Anterior cingulate cortex (tissue), 58 donors: ENCODE data around the gene TCF4.

Experiments used
- DNase-seq, 58 donors: peaks; one replicate each; lab custom pipeline; 2025; lab: John Stamatoyannopoulos, UW

TCF4 gene

GRCh38 chr18:55400590-55401541 is 187.1 kb downstream of the TCF4 start:
- DNase-seq = no peak

- no peak for DNase-seq
Observed at GRCh38 chr18:55400081-55400480, 187.9 kb downstream of the TCF4 start.

- no peak for DNase-seq
Observed at GRCh38 chr18:55398858-55399257, 189.1 kb downstream of the TCF4 start.

GRCh38 chr18:55396979-55397378 is 191.0 kb downstream of the TCF4 start:
- no peak for DNase-seq

GRCh38 chr18:55396267-55396905 is 191.6 kb downstream of the TCF4 start:
- peak in 5 of 58 donors; percentile 19 to 36 (median 25) for DNase-seq

GRCh38 chr18:55395799-55396198 is 192.2 kb downstream of the TCF4 start:
- DNase-seq = peak in 14 of 58 donors; percentile 28 to 52 (median 37)

- no peak for DNase-seq
Observed at GRCh38 chr18:55390898-55391297, 197.1 kb downstream of the TCF4 start.

- DNase-seq = peak in 1 of 58 donors; percentile 39
Observed at GRCh38 chr18:55387139-55387984, 200.6 kb downstream of the TCF4 start.

GRCh38 chr18:55386545-55386944 is 201.4 kb downstream of the TCF4 start:
- no peak for DNase-seq

GRCh38 chr18:55385770-55386169 is 202.2 kb downstream of the TCF4 start:
- DNase-seq = peak in 52 of 58 donors; percentile 14 to 85 (median 57)

- DNase-seq = peak in 12 of 58 donors; percentile 11 to 60 (median 37)
Observed at GRCh38 chr18:55384551-55385275, 203.3 kb downstream of the TCF4 start.

- peak in 5 of 58 donors; percentile 17 to 38 (median 34) for DNase-seq
Observed at GRCh38 chr18:55384115-55384514, 203.9 kb downstream of the TCF4 start.

- no peak for DNase-seq
Observed at GRCh38 chr18:55382277-55382805, 205.7 kb downstream of the TCF4 start.

GRCh38 chr18:55381277-55381676 is 206.7 kb downstream of the TCF4 start:
- DNase-seq = no peak

GRCh38 chr18:55380589-55380988 is 207.4 kb downstream of the TCF4 start:
- no peak for DNase-seq

- no peak for DNase-seq
Observed at GRCh38 chr18:55376387-55376786, 211.6 kb downstream of the TCF4 start.

GRCh38 chr18:55375930-55376329 is 212.1 kb downstream of the TCF4 start:
- no peak for DNase-seq

- DNase-seq = no peak
Observed at GRCh38 chr18:55374741-55375140, 213.3 kb downstream of the TCF4 start.

- DNase-seq = no peak
Observed at GRCh38 chr18:55372209-55372608, 215.8 kb downstream of the TCF4 start.

- DNase-seq = no peak
Observed at GRCh38 chr18:55370936-55371335, 217.1 kb downstream of the TCF4 start.
